ENCODE measurements around the gene VANGL2.

VANGL2 gene

DNA sequence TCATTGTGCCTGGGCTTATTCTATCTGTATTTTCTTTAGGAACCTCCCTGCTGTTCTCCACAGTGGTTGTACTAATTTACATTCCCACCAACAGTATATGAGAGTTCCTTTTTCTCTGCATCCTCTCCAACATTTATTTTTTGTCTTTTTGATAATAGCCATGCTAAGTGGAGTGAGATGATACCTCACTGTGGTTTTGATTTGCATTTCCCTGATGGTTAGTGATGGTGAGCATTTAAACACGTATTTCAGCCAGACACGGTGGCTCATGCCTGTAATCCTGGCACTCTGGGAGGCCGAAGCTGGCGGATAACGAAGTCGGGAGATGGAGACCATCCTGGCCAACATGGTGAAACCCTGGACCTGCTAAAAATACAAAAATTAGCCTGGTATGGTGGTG, 64.8 kb downstream of the VANGL2 start:
- DNase-seq: no peak

- DNase-seq: no peak
These were observed 66.6 kb downstream of the VANGL2 start for GRCh38 chr1:160466961-160467360.

DNA sequence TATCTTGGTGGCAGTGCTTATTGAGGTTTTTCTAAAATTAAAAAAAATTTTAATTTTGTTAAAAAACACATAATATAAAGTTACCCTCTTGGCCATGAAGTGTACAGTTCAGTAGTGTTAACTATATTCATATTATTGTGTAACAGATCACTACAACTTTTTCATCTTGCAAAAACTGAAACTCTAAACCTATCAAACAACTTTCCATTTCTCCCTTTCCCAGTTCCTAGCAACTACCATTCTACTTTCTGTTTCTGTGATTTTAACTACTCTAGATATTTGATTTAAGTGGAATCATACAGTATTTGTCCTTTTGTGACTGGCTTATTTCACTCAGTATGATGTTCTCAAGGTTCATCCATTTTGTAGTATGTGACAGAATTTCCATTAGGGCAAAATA, 67.2 kb downstream of the VANGL2 start:
- DNase-seq: no peak

GRCh38 chr1:160471253-160471652, 70.9 kb downstream of the VANGL2 start:
- no peak for DNase-seq

DNA sequence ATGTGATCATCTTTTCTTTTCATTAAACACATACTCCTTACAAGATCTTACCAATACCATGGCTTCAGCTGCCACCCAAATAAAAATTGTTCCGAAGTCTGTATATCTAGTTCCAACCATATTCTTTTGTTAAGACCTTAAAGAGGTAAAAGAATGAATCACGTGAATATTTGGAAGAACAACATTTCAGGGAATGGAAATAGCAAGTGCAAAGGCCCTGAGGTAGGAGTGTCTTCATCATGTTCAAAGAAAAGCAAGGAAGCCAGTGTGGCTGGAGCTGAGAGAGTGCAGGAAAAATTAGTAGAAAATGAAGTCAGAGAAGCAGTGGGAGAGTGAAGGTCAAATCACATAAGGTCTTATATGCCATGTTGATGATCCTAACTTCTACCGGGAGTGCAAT, 71.7 kb downstream of the VANGL2 start:
- DNase-seq: no peak

- no peak for DNase-seq
These were observed 74.3 kb downstream of the VANGL2 start for GRCh38 chr1:160474392-160475242.

All from NCI-H2029 (cell line).